Measurements from ENCODE around the gene BBS9.
"Not testable (repeated sequence)": the region's sequence is repeated elsewhere in the genome, so short reads cannot be mapped to it uniquely, and the experiment has no call there.

The BBS9 gene

DNA sequence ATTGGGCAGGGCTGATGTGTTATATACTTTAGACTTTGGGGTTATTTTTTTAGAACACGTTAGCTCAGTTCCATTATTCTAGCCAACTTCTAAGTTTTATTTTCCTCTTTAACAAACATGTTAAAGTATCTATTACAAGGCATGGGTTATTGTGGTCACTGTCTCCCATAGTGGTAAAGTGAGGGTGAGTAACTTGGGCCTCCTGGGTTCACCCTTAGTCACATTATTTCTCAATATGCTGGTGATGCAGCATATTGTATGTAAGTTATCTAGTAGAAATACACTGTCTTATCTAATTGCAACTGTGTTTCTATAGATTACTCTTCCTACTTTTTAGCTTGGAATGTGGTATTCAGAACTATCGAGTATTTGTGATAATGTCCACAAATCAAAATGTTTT is 65.9 kb downstream of the BBS9 start:
- Histone ChIP-seq H3K9ac (ENCODE audit: insufficient read length) (no peak overlapping the region), H3K4me3 (no peak overlapping the region), H3K9me3 (ENCODE audit: low read depth, low read length) (no peaks in the 10 kb centered on the region), H3K36me3 (ENCODE audit: insufficient read depth, low read length) (no peaks in the 10 kb centered on the region; the same call in 1 of the 2 replicates), H3K27ac (no peak overlapping the region)
- TF ChIP-seq FOXP2 (optimal IDR thresholded peaks at IDR 0.05; ENCODE audit: control extremely low read depth, extremely low read length, insufficient read depth) (no peak), POLR2AphosphoS5 (IDR thresholded peaks at IDR 0.05; ENCODE audit: borderline replicate concordance, low read depth, low read length) (no peak), EZH2 (IDR thresholded peaks at IDR 0.05) (no peak)
- no peak for DNase-seq (ENCODE audit: low read depth, low spot score)

DNA sequence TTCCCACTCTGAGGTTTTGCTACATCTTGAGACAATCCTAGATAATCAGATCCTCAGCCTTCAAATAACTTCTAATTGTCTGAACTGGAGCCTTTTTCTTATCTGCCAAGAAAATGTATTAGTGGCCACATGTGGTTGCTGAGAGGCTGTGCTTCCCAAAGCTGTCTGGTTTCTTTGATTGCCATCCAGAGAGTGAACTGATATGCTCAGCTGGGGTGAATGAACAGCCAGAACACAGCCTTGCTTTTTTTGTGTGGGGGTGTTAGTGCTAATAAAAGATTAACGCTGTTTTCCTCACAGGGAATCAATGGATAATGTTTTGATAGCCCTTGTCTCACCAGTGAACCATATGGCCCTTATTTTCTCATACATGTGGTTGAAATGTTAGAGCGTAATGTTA is 66.9 kb downstream of the BBS9 start:
- Histone ChIP-seq H3K9ac (ENCODE audit: insufficient read length) (peak overlapping the region; percentile 26), H3K36me3 (ENCODE audit: insufficient read depth, low read length) (no peaks in the 10 kb centered on the region; the same call in 1 of the 2 replicates), H3K4me3 (peak overlapping the region; percentile 34; the same call in 1 of the 2 replicates), H3K27ac (peak overlapping the region; percentile 85), H3K9me3 (ENCODE audit: low read depth, low read length) (no peaks in the 10 kb centered on the region)
- no peak for DNase-seq (ENCODE audit: low read depth, low spot score)
- TF ChIP-seq POLR2AphosphoS5 (IDR thresholded peaks at IDR 0.05; ENCODE audit: borderline replicate concordance, low read depth, low read length) = no peak
- TF ChIP-seq EZH2 (IDR thresholded peaks at IDR 0.05) = no peak
- no peak for TF ChIP-seq FOXP2 (optimal IDR thresholded peaks at IDR 0.05; ENCODE audit: control extremely low read depth, extremely low read length, insufficient read depth)

DNA sequence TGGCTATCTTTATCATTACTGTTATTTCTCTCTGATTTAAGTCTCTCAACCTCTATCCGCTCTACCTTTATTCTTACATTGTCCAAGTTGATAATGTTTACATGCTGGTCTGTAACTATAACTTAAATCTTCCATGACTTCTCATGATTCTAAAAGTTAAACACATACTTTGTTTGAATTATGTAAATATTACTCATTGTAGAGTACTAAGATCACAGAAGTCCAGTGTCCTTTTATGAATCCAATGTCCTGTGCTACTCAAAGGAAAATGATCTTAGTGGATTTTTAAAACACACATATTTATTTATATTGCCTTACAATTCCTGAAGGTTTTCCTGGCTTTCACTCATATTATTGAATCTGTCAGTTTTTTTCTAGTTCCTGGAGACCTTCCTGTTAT is 70.9 kb downstream of the BBS9 start:
- DNase-seq (ENCODE audit: low read depth, low spot score) = no peak
- H3K27ac ChIP-seq = no peak overlapping the region
- TF ChIP-seq POLR2AphosphoS5 (IDR thresholded peaks at IDR 0.05; ENCODE audit: borderline replicate concordance, low read depth, low read length) (no peak), EZH2 (IDR thresholded peaks at IDR 0.05) (no peak), FOXP2 (optimal IDR thresholded peaks at IDR 0.05; ENCODE audit: control extremely low read depth, extremely low read length, insufficient read depth) (no peak)

DNA sequence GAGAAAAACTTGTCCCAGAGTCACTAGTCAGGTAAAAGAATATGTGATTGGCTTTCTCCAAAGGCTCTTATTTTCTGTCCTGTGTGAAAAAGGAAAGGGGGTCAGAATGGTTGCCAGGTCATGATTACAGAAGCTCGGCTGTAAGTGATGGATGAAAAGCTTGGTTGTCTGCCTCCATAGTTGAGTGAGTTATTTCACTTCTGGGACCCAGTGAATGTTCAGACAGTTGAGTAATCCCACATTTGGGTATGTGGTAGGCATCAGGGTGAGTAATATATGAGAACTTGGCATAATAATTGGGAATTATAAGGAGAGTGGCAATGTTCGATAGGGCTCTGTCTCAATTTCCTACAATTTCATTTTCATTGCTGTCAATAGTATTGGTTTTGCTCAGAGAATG is 72.5 kb downstream of the BBS9 start:
- Histone ChIP-seq H3K4me3 (no peak overlapping the region), H3K9me3 (ENCODE audit: low read depth, low read length) (no peaks in the 10 kb centered on the region), H3K9ac (ENCODE audit: insufficient read length) (no peak overlapping the region), H3K27ac (no peak overlapping the region), H3K36me3 (ENCODE audit: insufficient read depth, low read length) (no peaks in the 10 kb centered on the region)
- no peak for DNase-seq (ENCODE audit: low read depth, low spot score)
- TF ChIP-seq POLR2AphosphoS5 (IDR thresholded peaks at IDR 0.05; ENCODE audit: borderline replicate concordance, low read depth, low read length) = no peak
- no peak for TF ChIP-seq EZH2 (IDR thresholded peaks at IDR 0.05)
- no peak for TF ChIP-seq FOXP2 (optimal IDR thresholded peaks at IDR 0.05; ENCODE audit: control extremely low read depth, extremely low read length, insufficient read depth)

More for the DNA sequence above, 70.9 kb downstream of the BBS9 start:
- Histone ChIP-seq H3K36me3 (ENCODE audit: insufficient read depth, low read length) (no peaks in the 10 kb centered on the region), H3K4me3 (no peak overlapping the region), H3K9me3 (ENCODE audit: low read depth, low read length) (no peaks in the 10 kb centered on the region), H3K9ac (ENCODE audit: insufficient read length) (no peak overlapping the region)

DNA sequence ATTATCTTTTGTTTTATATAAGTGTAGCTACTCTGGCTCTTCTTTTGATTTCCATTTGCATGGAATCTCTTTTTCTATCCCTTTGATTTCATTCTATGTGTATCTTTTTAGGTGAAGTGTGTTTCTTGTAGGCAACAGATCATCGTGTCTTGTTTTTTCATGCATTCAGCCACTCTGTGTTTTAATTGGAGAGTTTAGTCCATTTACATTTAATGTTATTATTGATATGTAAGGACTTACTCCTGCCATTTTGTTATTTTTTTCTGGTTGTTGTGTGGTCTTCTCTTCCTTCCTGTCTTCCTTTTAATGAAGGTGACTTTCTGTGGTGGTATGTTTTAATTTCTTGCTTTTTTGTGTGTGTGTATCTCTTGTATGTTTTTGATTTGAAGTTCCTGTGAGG is 81.6 kb downstream of the BBS9 start:
- no peak overlapping the region for H3K27ac ChIP-seq
- peaks cover 4% of the 10 kb centered on the region; the same call in 1 of the 2 replicates for H3K9me3 ChIP-seq (ENCODE audit: low read depth, low read length)
- DNase-seq (ENCODE audit: low read depth, low spot score) = no peak
- H3K9ac ChIP-seq (ENCODE audit: insufficient read length) = no peak overlapping the region
- H3K36me3 ChIP-seq (ENCODE audit: insufficient read depth, low read length) = no peaks in the 10 kb centered on the region
- TF ChIP-seq EZH2 (IDR thresholded peaks at IDR 0.05) = no peak
- no peak for TF ChIP-seq POLR2AphosphoS5 (IDR thresholded peaks at IDR 0.05; ENCODE audit: borderline replicate concordance, low read depth, low read length)
- no peak for TF ChIP-seq FOXP2 (optimal IDR thresholded peaks at IDR 0.05; ENCODE audit: control extremely low read depth, extremely low read length, insufficient read depth)
- no peak overlapping the region for H3K4me3 ChIP-seq

DNA sequence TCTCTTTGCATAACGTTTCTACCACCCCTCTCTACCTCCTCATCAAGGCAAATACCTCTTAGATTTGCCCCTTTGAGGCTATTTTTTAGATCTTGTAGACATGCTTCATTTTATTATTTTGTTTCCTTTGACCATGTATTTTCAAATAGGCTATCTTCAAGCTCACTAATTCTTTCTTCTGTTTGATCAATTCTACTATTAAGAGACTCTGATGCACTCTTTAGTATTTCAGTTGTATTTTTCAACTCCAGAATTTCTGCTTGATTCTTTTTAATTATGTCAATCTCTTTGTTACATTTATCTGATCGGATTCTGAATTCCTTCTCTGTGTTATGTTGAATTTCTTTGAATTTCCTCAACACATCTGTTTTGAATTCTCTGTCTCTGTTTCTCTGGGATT is 82.8 kb downstream of the BBS9 start:
- Histone ChIP-seq H3K9ac (ENCODE audit: insufficient read length) (no peak overlapping the region), H3K4me3 (no peak overlapping the region), H3K9me3 (ENCODE audit: low read depth, low read length) (peaks cover 4% of the 10 kb centered on the region; the same call in 1 of the 2 replicates), H3K36me3 (ENCODE audit: insufficient read depth, low read length) (no peaks in the 10 kb centered on the region), H3K27ac (no peak overlapping the region)
- DNase-seq (ENCODE audit: low read depth, low spot score) = no peak
- TF ChIP-seq POLR2AphosphoS5 (IDR thresholded peaks at IDR 0.05; ENCODE audit: borderline replicate concordance, low read depth, low read length) = no peak
- TF ChIP-seq FOXP2 (optimal IDR thresholded peaks at IDR 0.05; ENCODE audit: control extremely low read depth, extremely low read length, insufficient read depth) = no peak
- no peak for TF ChIP-seq EZH2 (IDR thresholded peaks at IDR 0.05)

DNA sequence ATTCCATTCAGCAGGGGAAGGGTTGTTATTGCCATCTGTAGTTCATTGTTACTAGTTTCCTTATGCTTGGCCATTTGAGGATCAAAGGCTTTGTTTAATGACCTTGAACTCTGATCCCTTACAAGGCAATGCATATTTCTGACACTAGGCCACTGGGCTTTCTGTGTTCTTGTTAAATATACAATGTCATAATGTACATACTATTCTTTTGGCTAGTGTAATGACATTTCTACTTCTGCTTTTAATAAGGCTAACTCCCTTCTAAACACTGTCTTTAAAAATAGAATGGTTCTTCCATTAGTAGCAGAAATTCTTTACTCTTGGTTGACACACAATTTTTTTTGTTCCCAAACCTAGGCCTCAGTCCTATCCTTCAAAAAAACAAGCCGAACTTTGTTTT is 86.6 kb downstream of the BBS9 start:
- Histone ChIP-seq H3K27ac (no peak overlapping the region), H3K9ac (ENCODE audit: insufficient read length) (no peak overlapping the region), H3K36me3 (ENCODE audit: insufficient read depth, low read length) (no peaks in the 10 kb centered on the region), H3K9me3 (ENCODE audit: low read depth, low read length) (peaks cover under 1% of the 10 kb centered on the region; the same call in 1 of the 2 replicates), H3K4me3 (no peak overlapping the region)
- DNase-seq (ENCODE audit: low read depth, low spot score) = no peak
- TF ChIP-seq POLR2AphosphoS5 (IDR thresholded peaks at IDR 0.05; ENCODE audit: borderline replicate concordance, low read depth, low read length) (no peak), EZH2 (IDR thresholded peaks at IDR 0.05) (no peak), FOXP2 (optimal IDR thresholded peaks at IDR 0.05; ENCODE audit: control extremely low read depth, extremely low read length, insufficient read depth) (no peak)

DNA sequence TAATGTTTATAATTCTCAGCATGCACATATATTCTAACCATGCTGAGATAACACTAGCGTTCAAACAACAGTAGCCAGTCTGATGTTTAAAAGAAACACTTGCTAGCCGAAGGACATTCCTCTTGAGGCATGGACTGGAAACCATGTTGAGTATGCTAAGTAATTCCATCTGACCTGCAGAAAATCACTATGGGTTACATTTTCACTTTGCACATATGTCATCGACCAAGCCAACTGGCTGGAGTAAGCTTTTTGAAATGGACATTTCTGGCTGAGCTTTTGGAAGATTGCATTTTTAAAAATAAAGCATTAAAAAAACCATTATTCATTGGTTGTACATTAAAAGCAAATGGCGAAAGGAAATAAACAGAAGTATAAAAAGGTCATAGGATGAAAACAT is 88.2 kb downstream of the BBS9 start:
- no peak overlapping the region for H3K4me3 ChIP-seq
- no peaks in the 10 kb centered on the region for H3K36me3 ChIP-seq (ENCODE audit: insufficient read depth, low read length)
- no peak overlapping the region for H3K27ac ChIP-seq
- no peaks in the 10 kb centered on the region for H3K9me3 ChIP-seq (ENCODE audit: low read depth, low read length)
- H3K9ac ChIP-seq (ENCODE audit: insufficient read length) = no peak overlapping the region
- TF ChIP-seq POLR2AphosphoS5 (IDR thresholded peaks at IDR 0.05; ENCODE audit: borderline replicate concordance, low read depth, low read length) (no peak), EZH2 (IDR thresholded peaks at IDR 0.05) (no peak), FOXP2 (optimal IDR thresholded peaks at IDR 0.05; ENCODE audit: control extremely low read depth, extremely low read length, insufficient read depth) (no peak)
- no peak for DNase-seq (ENCODE audit: low read depth, low spot score)

DNA sequence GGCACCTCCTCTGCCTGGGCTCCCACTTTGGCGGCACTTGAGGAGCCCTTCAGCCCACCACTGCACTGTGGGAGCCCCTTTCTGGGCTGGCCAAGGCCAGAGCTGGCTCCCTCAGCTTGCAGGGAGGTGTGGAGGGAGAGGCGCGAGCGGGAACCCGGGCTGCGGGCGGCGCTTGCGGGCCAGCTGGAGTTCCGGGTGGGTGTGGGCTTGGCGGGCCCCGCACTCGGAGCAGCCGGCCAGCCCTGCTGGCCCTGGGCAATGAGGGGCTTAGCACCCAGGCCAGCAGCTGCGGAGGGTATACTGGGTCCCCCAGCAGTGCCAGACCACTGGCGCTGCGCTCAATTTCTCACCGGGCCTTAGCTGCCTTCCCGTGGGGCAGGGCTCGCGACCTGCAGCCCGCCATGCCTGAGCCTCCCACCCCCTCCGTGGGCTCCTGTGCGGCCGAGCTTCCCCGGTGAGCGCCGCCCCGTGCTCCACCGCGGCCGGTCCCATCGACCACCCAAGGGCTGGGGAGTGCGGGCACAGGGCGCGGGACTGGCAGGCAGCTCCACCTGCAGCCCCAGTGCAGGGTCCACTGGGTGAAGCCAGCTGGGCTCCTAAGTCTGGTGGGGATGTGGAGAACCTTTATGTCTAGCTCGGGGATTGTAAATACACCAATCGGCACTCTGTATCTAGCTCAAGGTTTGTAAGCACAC is 89.6 kb downstream of the BBS9 start:
- H3K27ac ChIP-seq; DNase-seq (ENCODE audit: low read depth, low spot score); H3K9ac ChIP-seq (ENCODE audit: insufficient read length): not testable (repeated sequence)

More for the DNA sequence above, 89.6 kb downstream of the BBS9 start:
- H3K9me3 ChIP-seq (ENCODE audit: low read depth, low read length); H3K36me3 ChIP-seq (ENCODE audit: insufficient read depth, low read length); H3K4me3 ChIP-seq: not testable (repeated sequence)

Data from SK-N-MC (cell line).